ENCODE data around the gene KHDRBS1.

- no peak for TF ChIP-seq RAD21 (CRISPR knock-in tag; conservative IDR thresholded peaks at IDR 0.05 in 1 of 2, IDR thresholded peaks at IDR 0.05 in 1 of 2)
- TF ChIP-seq ZNF764 (CRISPR knock-in tag; IDR thresholded peaks at IDR 0.05; ENCODE audit: low read depth), result no peak
- no peak for TF ChIP-seq HDAC6 (IDR thresholded peaks at IDR 0.05; ENCODE audit: low read depth, low read length)
- TF ChIP-seq ZNF143 (CRISPR knock-in tag; IDR thresholded peaks at IDR 0.05), result no peak
Observed at GRCh38 chr1:32032275-32032615, 18.6 kb downstream of the KHDRBS1 start.

All from K562 (cell line).